GM12891 (cell line): ENCODE measurements around the gene APBB1IP. TPM values are rescaled to one million over a fixed set of nuclear protein-coding genes. Genes with fewer than 3 reads are reported as not detected.
"Not testable (repeated sequence)": the region's sequence is repeated elsewhere in the genome, so short reads cannot be mapped to it uniquely, and the experiment has no call there.

Experiments used
- DNase-seq: peaks from one replicate; pipeline ENCODE4 v3.0.0; 2011; ENCODE audit warnings: low spot score; ENCODE audit not compliant: insufficient read length
- FAIRE-seq: peaks from 2 replicates; lab custom pipeline; 2011; peaks lifted over from hg19 to GRCh38; lab: Jason Lieb, UNC
- PAX5 ChIP-seq: IDR thresholded peaks from 2 replicates; pipeline ENCODE4 v1.6.1; 2011; ENCODE audit warnings: low read length, moderate library complexity, mild to moderate bottlenecking; ENCODE audit not compliant: insufficient read depth, severe bottlenecking
- POLR2A ChIP-seq: IDR thresholded peaks from 2 replicates; pipeline ENCODE4 v1.6.1; 2011; ENCODE audit warnings: low read depth, low read length, control low read depth
- POLR2AphosphoS5 ChIP-seq: IDR thresholded peaks from 2 replicates; pipeline ENCODE4 v1.6.1; 2011; ENCODE audit warnings: low read depth, low read length, control low read depth
- POU2F2 ChIP-seq: IDR thresholded peaks from 2 replicates; pipeline ENCODE4 v1.6.1; 2011; ENCODE audit warnings: low read depth, mild to moderate bottlenecking, control low read depth, low read length, moderate library complexity
- SPI1 ChIP-seq: IDR thresholded peaks from 2 replicates; pipeline ENCODE4 v1.6.1; 2011; ENCODE audit warnings: low read depth, low read length, control low read depth
- TAF1 ChIP-seq: IDR thresholded peaks from 2 replicates; pipeline ENCODE4 v1.6.1; 2011; ENCODE audit warnings: low read depth, low read length, control low read depth
- polyA plus RNA-seq: library from polyadenylated mRNA; unstranded; fragments of >200 nt; gene quantifications from one replicate; pipeline ENCODE4 v1.2.1, GENCODE V29; 2012; ENCODE audit warnings: low read depth, missing spikeins, inconsistent platforms; ENCODE audit not compliant: missing spikeins

Gene APBB1IP
- 52.0 TPM for polyA plus RNA-seq

- TF ChIP-seq POU2F2, result no peak
- peak; percentile 89 for TF ChIP-seq SPI1
- FAIRE-seq (peak; percentile 97), DNase-seq (no peak)
Measured at GRCh38 chr10:26437637-26438461, at the start of gene APBB1IP. Gene APBB1IP (plus strand): TSS chr10:26438341. CDS start chr10:26492327, 53,986 bp downstream.

GRCh38 chr10:26389533-26389932 is 48.6 kb upstream of the APBB1IP start:
- FAIRE-seq (no peak), DNase-seq (no peak)
- TF ChIP-seq TAF1 (no peak), POU2F2 (no peak), POLR2AphosphoS5 (no peak), SPI1 (no peak), POLR2A (no peak), PAX5 (no peak)

- DNase-seq, result no peak
- TF ChIP-seq SPI1, result no peak
- no peak for TF ChIP-seq POU2F2
- TF ChIP-seq PAX5, result no peak
- TF ChIP-seq TAF1, result no peak
- no peak for TF ChIP-seq POLR2A
- no peak for TF ChIP-seq POLR2AphosphoS5
- peak; percentile 45 for FAIRE-seq
Measured at GRCh38 chr10:26391701-26392695, 46.1 kb upstream of the APBB1IP start.

GRCh38 chr10:26398353-26398752 is 39.8 kb upstream of the APBB1IP start:
- FAIRE-seq, result not testable (repeated sequence)

GRCh38 chr10:26407406-26407969 is 30.7 kb upstream of the APBB1IP start:
- no peak for FAIRE-seq
- TF ChIP-seq POLR2AphosphoS5 (no peak), TAF1 (no peak), POLR2A (no peak), SPI1 (no peak), POU2F2 (no peak), PAX5 (no peak)
- no peak for DNase-seq

More at GRCh38 chr10:26398353-26398752, 39.8 kb upstream of the APBB1IP start:
- DNase-seq, result not testable (repeated sequence)

- DNase-seq (no peak), FAIRE-seq (peak; percentile 91)
- peak; percentile 93 for TF ChIP-seq SPI1
- no peak for TF ChIP-seq POLR2A
Measured at GRCh38 chr10:26408858-26409494, 29.2 kb upstream of the APBB1IP start.

GRCh38 chr10:26410356-26410755 is 27.8 kb upstream of the APBB1IP start:
- FAIRE-seq (peak; percentile 68), DNase-seq (no peak)
- TF ChIP-seq SPI1 (no peak), POLR2A (no peak), TAF1 (no peak), POU2F2 (no peak), PAX5 (no peak), POLR2AphosphoS5 (no peak)

- no peak for FAIRE-seq
- no peak for DNase-seq
- no peak for TF ChIP-seq PAX5
- no peak for TF ChIP-seq TAF1
- peak; percentile 64 for TF ChIP-seq SPI1
- no peak for TF ChIP-seq POU2F2
- no peak for TF ChIP-seq POLR2A
- no peak for TF ChIP-seq POLR2AphosphoS5
Measured at GRCh38 chr10:26412932-26413331, 25.2 kb upstream of the APBB1IP start.

GRCh38 chr10:26413375-26413774 is 24.8 kb upstream of the APBB1IP start:
- TF ChIP-seq TAF1 (no peak), POLR2AphosphoS5 (no peak), PAX5 (no peak), POU2F2 (no peak)
- FAIRE-seq (peak; percentile 48), DNase-seq (no peak)
